OCI-LY7 (cell line): Measurements from ENCODE around the gene SP140L. TPM values are rescaled to one million over a fixed set of nuclear protein-coding genes. Genes with fewer than 3 reads are reported as not detected.

Source experiments
- BruUV-seq: library from RNA; stranded (reverse); fragments of 400-500 nt; replicated peaks from 2 replicates; lab custom pipeline; 2021; lab: Mats Ljungman, UMichigan
- CTCF ChIA-PET: fragments of 300-600 bp; sonication (Branson Sonifier 250); formaldehyde crosslinking; loops from one replicate; lab custom pipeline; 2022; ENCODE audit warnings: antibody characterized with exemption; ENCODE audit not compliant: unreplicated experiment; lab: Charles Lee
- POLR2A ChIA-PET: fragments of 300-600 bp; sonication (Branson Sonifier 250); formaldehyde crosslinking; loops from one replicate; lab custom pipeline; 2022; ENCODE audit warnings: antibody characterized with exemption; lab: Charles Lee
- DNase-seq: peaks from one replicate; pipeline ENCODE4 v3.0.0-alpha.2; 2015; ENCODE audit warnings: low spot score
- H2AFZ ChIP-seq: fragments of 200-600 bp; sonication (generic), shearing (Covaris generic); 2 replicates; pipeline ENCODE4 v1.6.1; 2014; ENCODE audit warnings: mild to moderate bottlenecking, antibody characterized with exemption, low read length, moderate library complexity
- H3K27ac ChIP-seq: fragments of 200-600 bp; sonication (generic); 2 replicates; pipeline ENCODE4 v1.5.1; 2014; ENCODE audit warnings: mixed run types, low read depth, mild to moderate bottlenecking, moderate library complexity, low read length, inconsistent platforms; ENCODE audit not compliant: poor library complexity, severe bottlenecking
- H3K36me3 ChIP-seq: fragments of 200-600 bp; sonication (generic); 2 replicates; pipeline ENCODE4 v1.6.1; 2014; ENCODE audit warnings: mild to moderate bottlenecking, antibody characterized with exemption, low read length, moderate library complexity, mixed read lengths; ENCODE audit not compliant: insufficient read depth
- H3K4me1 ChIP-seq: fragments of 200-600 bp; sonication (generic); 2 replicates; pipeline ENCODE4 v1.5.1; 2014; ENCODE audit warnings: mild to moderate bottlenecking, low read length; ENCODE audit not compliant: insufficient read depth, poor library complexity, severe bottlenecking
- H3K4me2 ChIP-seq: fragments of 200-600 bp; sonication (generic); 2 replicates; pipeline ENCODE4 v1.6.1; 2014; ENCODE audit warnings: mild to moderate bottlenecking, low read length
- H3K4me3 ChIP-seq: fragments of 200-600 bp; sonication (generic); 2 replicates; pipeline ENCODE4 v1.5.1; 2014; ENCODE audit warnings: mild to moderate bottlenecking, low read depth, low read length; ENCODE audit not compliant: poor library complexity, severe bottlenecking
- H3K79me2 ChIP-seq: fragments of 200-600 bp; sonication (generic); 2 replicates; pipeline ENCODE4 v1.6.1; 2016; ENCODE audit warnings: low read depth, mild to moderate bottlenecking, low read length, moderate library complexity, mixed read lengths; ENCODE audit not compliant: insufficient read depth
- H3K9me2 ChIP-seq: fragments of 200-600 bp; sonication (generic); 2 replicates; pipeline ENCODE4 v1.6.1; 2016; ENCODE audit warnings: mild to moderate bottlenecking, low read length, mixed read lengths; ENCODE audit not compliant: insufficient read depth
- H3K9me3 ChIP-seq: fragments of 200-600 bp; sonication (generic); 2 replicates; pipeline ENCODE4 v1.6.1; 2014; ENCODE audit warnings: mild to moderate bottlenecking, mixed run types, low read length, mixed read lengths
- H4K20me1 ChIP-seq: fragments of 200-600 bp; sonication (generic); 2 replicates; pipeline ENCODE4 v1.6.1; 2014; ENCODE audit warnings: mild to moderate bottlenecking, antibody characterized with exemption, low read length, moderate library complexity, mixed read lengths; ENCODE audit not compliant: insufficient read depth
- EZH2phosphoT487 ChIP-seq: fragments of 200-600 bp; sonication (generic); IDR thresholded peaks from 2 replicates; pipeline ENCODE4 v1.6.1; 2018; ENCODE audit warnings: low read depth, borderline replicate concordance, mild to moderate bottlenecking, mixed run types, antibody characterized with exemption, low read length, moderate library complexity, mixed read lengths
- intact Hi-C: fragments of 100-400 bp; cut with micrococcal nuclease; formaldehyde crosslinking; loops from one replicate; pipeline ENCODE4 v1.10.0; 2022; ENCODE audit not compliant: unreplicated experiment
- total RNA-seq, 2 experiments: library from RNA; depleted of rRNA in 1 of 2; stranded (reverse); fragments of >200 nt in 1 of 2; shearing (Covaris generic) in 1 of 2; gene quantifications; 2 replicates each; pipeline ENCODE4 v1.2.3, GENCODE V29; 2014 to 2022
- TF ChIP-seq, protein P1 (sequence below): fragments of 200-600 bp; sonication (generic); conservative IDR thresholded peaks from 2 replicates; pipeline ENCODE4 v1.5.1; 2014; ENCODE audit warnings: mild to moderate bottlenecking, antibody characterized with exemption, low read length, moderate library complexity, mixed read lengths

SP140L gene
- total RNA-seq, 2 experiments from 2014 or later: 10.4 to 19.3 TPM

DNA sequence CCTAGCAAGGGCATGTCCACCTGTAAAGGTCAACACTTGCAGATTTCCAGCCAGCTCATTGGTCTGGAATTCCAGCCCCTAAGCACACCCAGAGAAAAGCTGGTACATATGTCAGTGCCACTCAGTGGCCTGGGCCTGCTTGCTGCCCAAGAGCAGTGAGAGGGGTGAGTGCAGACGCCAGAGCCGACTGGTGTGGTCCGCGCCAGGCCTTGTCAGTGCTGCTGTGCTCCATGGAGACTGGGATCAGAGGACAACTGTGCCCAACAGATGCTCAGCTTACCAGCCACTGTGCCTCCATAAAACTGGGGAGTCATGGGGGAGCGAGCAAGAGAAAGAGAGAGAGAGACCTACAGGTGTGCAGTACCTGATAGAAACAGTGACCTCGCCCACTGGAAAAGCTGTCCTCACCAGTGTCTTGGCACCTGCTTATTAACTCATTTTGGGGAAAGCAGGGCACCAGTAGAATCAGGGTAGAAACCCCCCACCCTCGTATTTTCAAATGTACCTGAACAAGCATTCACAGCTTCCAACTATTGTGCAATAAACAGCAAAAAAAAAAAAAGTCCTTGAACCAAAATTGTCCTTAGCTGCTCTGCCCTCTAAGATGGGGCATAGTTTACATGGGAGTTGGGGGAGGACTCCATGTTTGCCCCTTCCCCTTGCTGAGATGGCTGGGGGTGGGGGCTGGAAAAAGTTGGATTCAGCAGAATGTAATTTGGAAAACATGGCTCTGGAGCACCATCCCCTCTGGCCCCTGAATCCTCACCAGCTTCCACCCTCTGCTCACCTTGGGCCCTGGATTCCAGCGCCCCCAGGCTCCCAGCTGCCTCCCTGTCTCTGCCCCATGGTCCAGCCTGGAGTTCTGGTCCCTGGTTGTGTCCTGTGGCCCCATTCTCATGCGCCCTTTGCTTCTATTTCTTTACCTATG lies 1.4 kb upstream of the SP140L start:
- DNase-seq: no peak
- 0 out of 2 replicates have a peak overlapping the region, but pooled peaks have one; percentile 15 for H3K4me2 ChIP-seq
- H3K9me2 ChIP-seq: no peaks in the 10 kb centered on the region
- no peak overlapping the region for H3K27ac ChIP-seq
- H3K79me2 ChIP-seq: peaks cover 16% of the 10 kb centered on the region; the same call in 1 of the 2 replicates
- ChIA-PET POLR2A (interaction anchor here (0.6 kb wide), 1 partner anchor 82 kb away, joined by 3 read pairs; no protein-coding TSS in a partner anchor), CTCF (no interaction called here)
- no TSS peak for BruUV-seq
- H3K36me3 ChIP-seq: no peaks in the 10 kb centered on the region; the same call in 1 of the 2 replicates
- TF ChIP-seq, protein P1, sequence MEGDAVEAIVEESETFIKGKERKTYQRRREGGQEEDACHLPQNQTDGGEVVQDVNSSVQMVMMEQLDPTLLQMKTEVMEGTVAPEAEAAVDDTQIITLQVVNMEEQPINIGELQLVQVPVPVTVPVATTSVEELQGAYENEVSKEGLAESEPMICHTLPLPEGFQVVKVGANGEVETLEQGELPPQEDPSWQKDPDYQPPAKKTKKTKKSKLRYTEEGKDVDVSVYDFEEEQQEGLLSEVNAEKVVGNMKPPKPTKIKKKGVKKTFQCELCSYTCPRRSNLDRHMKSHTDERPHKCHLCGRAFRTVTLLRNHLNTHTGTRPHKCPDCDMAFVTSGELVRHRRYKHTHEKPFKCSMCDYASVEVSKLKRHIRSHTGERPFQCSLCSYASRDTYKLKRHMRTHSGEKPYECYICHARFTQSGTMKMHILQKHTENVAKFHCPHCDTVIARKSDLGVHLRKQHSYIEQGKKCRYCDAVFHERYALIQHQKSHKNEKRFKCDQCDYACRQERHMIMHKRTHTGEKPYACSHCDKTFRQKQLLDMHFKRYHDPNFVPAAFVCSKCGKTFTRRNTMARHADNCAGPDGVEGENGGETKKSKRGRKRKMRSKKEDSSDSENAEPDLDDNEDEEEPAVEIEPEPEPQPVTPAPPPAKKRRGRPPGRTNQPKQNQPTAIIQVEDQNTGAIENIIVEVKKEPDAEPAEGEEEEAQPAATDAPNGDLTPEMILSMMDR: no peak
- TF ChIP-seq EZH2phosphoT487: no peak
- no peaks in the 10 kb centered on the region for H4K20me1 ChIP-seq
- H3K9me3 ChIP-seq: peaks cover 11% of the 10 kb centered on the region; the same call in 1 of the 2 replicates
- H2AFZ ChIP-seq: no peak overlapping the region
- peaks cover 29% of the 10 kb centered on the region for H3K4me1 ChIP-seq
- H3K4me3 ChIP-seq: no peak overlapping the region
- intact Hi-C loops: loop anchor here (2.0 to 5.0 kb wide), 4 partner anchors 92 to 277 kb away; partner anchors contain the start of gene SP100

DNA sequence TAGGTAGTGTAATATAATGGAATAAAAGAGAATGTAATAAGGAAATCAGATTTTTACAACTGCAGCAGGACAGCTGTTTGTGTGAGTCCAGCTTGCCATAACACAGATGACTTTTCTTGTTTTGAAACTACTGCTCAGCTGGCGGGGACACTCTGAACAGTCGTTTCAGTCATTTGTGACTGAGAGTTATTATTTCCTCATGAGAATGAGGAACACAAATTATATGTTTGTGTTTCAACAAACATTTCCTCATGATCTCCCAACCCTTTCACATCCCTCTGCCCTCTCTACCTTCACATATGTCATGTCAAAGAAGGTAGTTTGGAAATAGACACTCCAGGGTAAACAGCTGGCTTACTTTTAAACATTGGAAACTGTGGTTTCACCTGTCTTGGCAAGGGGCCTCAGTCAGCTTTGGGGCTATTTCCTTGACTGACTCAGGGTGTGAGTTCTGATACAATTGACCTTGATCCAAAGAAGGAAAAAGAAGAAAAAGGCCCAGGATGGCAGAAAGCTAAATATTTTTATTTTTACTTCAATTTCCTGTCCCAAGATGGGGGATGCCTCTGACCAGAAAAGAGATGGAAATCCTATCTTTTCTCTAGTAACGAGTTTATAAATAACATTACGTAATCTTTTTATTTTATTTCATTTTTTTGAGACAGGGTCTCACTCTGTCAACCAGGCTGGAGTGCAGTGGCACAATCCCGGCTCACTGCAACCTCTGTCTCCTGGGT lies 593 bp downstream of the SP140L start:
- Histone ChIP-seq H3K4me3 (peak overlapping the region; percentile 69), H3K4me1 (peaks cover 29% of the 10 kb centered on the region), H3K9me3 (peaks cover 8% of the 10 kb centered on the region; the same call in 1 of the 2 replicates), H3K27ac (peak overlapping the region; percentile 75), H2AFZ (peak overlapping the region; percentile 94), H3K79me2 (peaks cover 16% of the 10 kb centered on the region; the same call in 1 of the 2 replicates), H3K36me3 (no peaks in the 10 kb centered on the region; the same call in 1 of the 2 replicates), H3K9me2 (no peaks in the 10 kb centered on the region), H4K20me1 (no peaks in the 10 kb centered on the region), H3K4me2 (peak overlapping the region; percentile 87)
- intact Hi-C loops: loop anchor here (2.0 to 5.0 kb wide), 4 partner anchors 90 to 275 kb away; partner anchors contain the start of gene SP100
- TSS peak; percentile 75 for BruUV-seq
- POLR2A ChIA-PET: interaction anchor here (0.6 to 1.9 kb wide), 10 partner anchors 9 to 274 kb away, joined by 3 to 14 read pairs (median 4); partner anchors contain the start of genes SP100 and SP110
- CTCF ChIA-PET: no interaction called here
- peak; percentile 57 for DNase-seq
- TF ChIP-seq EZH2phosphoT487: no peak
- TF ChIP-seq, protein P1: no peak
